OCI-LY1 (cell line): ENCODE measurements around the gene ZNF697.

Source experiments
- EZH2 ChIP-seq: fragments of 200-600 bp; sonication (generic), shearing (Covaris generic); IDR thresholded peaks from 2 replicates; pipeline ENCODE4 v1.8.0; 2017; ENCODE audit warnings: borderline replicate concordance, mixed run types, mild to moderate bottlenecking, antibody characterized with exemption, low read length, moderate library complexity, mixed read lengths
- TF ChIP-seq, protein P1 (sequence below): fragments of 200-600 bp; sonication (generic), shearing (Covaris generic); IDR thresholded peaks from 2 replicates; pipeline ENCODE4 v1.5.1; 2017; ENCODE audit warnings: mild to moderate bottlenecking, antibody characterized with exemption, low read length, moderate library complexity, mixed read lengths

GRCh38 chr1:119611701-119612113, 36.4 kb downstream of the ZNF697 start:
- TF ChIP-seq, protein P1, sequence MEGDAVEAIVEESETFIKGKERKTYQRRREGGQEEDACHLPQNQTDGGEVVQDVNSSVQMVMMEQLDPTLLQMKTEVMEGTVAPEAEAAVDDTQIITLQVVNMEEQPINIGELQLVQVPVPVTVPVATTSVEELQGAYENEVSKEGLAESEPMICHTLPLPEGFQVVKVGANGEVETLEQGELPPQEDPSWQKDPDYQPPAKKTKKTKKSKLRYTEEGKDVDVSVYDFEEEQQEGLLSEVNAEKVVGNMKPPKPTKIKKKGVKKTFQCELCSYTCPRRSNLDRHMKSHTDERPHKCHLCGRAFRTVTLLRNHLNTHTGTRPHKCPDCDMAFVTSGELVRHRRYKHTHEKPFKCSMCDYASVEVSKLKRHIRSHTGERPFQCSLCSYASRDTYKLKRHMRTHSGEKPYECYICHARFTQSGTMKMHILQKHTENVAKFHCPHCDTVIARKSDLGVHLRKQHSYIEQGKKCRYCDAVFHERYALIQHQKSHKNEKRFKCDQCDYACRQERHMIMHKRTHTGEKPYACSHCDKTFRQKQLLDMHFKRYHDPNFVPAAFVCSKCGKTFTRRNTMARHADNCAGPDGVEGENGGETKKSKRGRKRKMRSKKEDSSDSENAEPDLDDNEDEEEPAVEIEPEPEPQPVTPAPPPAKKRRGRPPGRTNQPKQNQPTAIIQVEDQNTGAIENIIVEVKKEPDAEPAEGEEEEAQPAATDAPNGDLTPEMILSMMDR = peak; percentile 78
- TF ChIP-seq EZH2 = no peak
